ENCODE results near the gene ZNF296.
"Not testable (repeated sequence)": the region's sequence is repeated elsewhere in the genome, so short reads cannot be mapped to it uniquely, and the experiment has no call there.

ZNF296 gene

DNA sequence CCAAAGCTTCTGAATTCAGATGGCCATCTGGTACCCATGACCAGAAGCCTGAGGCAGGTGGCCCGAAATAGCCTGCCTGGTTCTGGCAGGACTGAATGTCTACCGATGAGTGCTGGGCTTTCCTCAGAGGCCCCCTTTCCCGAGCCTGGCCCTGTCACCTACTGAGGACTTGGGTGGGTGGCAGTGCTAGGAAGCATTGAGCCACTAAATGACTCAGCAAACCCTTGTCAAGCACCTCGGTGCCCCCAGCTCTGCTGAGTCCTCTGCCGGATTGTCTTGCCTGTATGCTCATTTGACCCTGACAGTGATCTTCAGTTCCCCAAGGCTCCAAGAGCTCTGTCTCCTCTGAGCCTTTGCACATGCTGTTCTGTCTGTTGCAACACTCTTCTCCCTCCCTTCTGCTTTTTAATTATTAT, 34.6 kb upstream of the ZNF296 start:
- no peak for DNase-seq (ENCODE audit: low read depth in 1 of 2, low spot score in 1 of 2)

DNA sequence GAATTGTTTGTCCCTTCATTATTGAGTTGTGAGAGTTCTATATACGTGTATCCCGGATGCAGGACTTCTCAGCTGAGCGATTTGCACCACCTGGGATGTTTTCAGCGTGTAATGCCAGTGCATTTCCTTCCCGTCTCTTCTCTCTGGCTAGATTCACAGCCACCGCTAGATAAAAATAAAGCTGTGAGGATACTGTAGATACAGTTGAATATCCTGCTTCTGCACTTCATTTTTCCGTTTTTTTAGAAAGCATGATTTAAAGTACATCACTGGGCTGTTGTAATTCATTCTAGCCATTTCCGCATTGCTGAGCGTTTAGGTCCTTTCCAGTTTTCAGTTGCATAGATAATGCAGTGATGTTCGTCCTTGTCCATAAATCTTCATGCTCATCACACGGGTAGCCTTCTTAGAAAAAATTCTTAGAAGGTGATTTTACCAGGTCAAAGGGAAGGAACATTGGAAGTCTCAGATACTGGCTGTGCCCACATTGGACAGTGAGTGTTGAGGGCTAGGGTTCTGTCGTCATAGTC, 31.4 kb upstream of the ZNF296 start:
- no peak for TF ChIP-seq SPI1 (IDR thresholded peaks at IDR 0.05; ENCODE audit: borderline replicate concordance, low read depth)
- no peak for DNase-seq (ENCODE audit: low read depth in 1 of 2, low spot score in 1 of 2)
- H3K27me3 ChIP-seq (ENCODE audit: insufficient read depth, poor library complexity, severe bottlenecking) = no peaks in the 10 kb centered on the region
- H3K27ac ChIP-seq (replicated peaks) = no peak overlapping the region
- H3K4me3 ChIP-seq (replicated peaks; ENCODE audit: insufficient read depth, low read length) = no peak overlapping the region

More for the DNA sequence above, 34.6 kb upstream of the ZNF296 start:
- no peak for TF ChIP-seq GABPA (IDR thresholded peaks at IDR 0.05; ENCODE audit: low read depth)
- TF ChIP-seq POLR2AphosphoS5 (IDR thresholded peaks at IDR 0.05; ENCODE audit: low read depth) = no peak
- TF ChIP-seq, protein P1, sequence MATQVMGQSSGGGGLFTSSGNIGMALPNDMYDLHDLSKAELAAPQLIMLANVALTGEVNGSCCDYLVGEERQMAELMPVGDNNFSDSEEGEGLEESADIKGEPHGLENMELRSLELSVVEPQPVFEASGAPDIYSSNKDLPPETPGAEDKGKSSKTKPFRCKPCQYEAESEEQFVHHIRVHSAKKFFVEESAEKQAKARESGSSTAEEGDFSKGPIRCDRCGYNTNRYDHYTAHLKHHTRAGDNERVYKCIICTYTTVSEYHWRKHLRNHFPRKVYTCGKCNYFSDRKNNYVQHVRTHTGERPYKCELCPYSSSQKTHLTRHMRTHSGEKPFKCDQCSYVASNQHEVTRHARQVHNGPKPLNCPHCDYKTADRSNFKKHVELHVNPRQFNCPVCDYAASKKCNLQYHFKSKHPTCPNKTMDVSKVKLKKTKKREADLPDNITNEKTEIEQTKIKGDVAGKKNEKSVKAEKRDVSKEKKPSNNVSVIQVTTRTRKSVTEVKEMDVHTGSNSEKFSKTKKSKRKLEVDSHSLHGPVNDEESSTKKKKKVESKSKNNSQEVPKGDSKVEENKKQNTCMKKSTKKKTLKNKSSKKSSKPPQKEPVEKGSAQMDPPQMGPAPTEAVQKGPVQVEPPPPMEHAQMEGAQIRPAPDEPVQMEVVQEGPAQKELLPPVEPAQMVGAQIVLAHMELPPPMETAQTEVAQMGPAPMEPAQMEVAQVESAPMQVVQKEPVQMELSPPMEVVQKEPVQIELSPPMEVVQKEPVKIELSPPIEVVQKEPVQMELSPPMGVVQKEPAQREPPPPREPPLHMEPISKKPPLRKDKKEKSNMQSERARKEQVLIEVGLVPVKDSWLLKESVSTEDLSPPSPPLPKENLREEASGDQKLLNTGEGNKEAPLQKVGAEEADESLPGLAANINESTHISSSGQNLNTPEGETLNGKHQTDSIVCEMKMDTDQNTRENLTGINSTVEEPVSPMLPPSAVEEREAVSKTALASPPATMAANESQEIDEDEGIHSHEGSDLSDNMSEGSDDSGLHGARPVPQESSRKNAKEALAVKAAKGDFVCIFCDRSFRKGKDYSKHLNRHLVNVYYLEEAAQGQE (IDR thresholded peaks at IDR 0.05; ENCODE audit: insufficient replicate concordance, low read depth) = no peak
- TF ChIP-seq SPI1 (IDR thresholded peaks at IDR 0.05; ENCODE audit: borderline replicate concordance, low read depth) = no peak
- TF ChIP-seq, protein P2, sequence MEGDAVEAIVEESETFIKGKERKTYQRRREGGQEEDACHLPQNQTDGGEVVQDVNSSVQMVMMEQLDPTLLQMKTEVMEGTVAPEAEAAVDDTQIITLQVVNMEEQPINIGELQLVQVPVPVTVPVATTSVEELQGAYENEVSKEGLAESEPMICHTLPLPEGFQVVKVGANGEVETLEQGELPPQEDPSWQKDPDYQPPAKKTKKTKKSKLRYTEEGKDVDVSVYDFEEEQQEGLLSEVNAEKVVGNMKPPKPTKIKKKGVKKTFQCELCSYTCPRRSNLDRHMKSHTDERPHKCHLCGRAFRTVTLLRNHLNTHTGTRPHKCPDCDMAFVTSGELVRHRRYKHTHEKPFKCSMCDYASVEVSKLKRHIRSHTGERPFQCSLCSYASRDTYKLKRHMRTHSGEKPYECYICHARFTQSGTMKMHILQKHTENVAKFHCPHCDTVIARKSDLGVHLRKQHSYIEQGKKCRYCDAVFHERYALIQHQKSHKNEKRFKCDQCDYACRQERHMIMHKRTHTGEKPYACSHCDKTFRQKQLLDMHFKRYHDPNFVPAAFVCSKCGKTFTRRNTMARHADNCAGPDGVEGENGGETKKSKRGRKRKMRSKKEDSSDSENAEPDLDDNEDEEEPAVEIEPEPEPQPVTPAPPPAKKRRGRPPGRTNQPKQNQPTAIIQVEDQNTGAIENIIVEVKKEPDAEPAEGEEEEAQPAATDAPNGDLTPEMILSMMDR (IDR thresholded peaks at IDR 0.05; ENCODE audit: insufficient read depth, low read length) = no peak
- Histone ChIP-seq H3K4me3 (replicated peaks; ENCODE audit: insufficient read depth, low read length) (no peak overlapping the region), H3K27ac (replicated peaks) (no peak overlapping the region), H3K27me3 (ENCODE audit: insufficient read depth, poor library complexity, severe bottlenecking) (no peaks in the 10 kb centered on the region)

DNA sequence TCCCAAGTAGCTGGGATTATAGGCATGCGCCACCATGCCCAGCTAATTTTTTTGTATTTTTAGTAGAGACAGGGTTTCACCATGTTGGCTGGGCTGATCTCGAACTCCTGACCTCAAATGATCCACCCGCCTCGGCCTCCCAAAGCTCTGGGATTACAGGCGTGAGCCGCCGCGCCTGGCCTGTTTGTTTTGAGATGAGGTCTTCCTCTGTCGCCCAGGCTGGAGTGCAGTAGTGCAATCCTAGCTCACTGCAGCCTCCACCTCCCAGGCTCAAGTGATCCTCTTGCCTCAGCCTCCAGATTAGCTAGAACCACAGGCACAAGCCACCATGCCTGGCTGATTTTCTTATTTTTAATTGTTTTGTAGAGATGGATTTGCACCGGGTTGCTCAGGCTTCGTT, 30.1 kb upstream of the ZNF296 start:
- not testable (repeated sequence) for H3K27me3 ChIP-seq (ENCODE audit: insufficient read depth, poor library complexity, severe bottlenecking); H3K4me3 ChIP-seq (replicated peaks; ENCODE audit: insufficient read depth, low read length); H3K27ac ChIP-seq (replicated peaks); DNase-seq (ENCODE audit: low read depth in 1 of 2, low spot score in 1 of 2)

DNA sequence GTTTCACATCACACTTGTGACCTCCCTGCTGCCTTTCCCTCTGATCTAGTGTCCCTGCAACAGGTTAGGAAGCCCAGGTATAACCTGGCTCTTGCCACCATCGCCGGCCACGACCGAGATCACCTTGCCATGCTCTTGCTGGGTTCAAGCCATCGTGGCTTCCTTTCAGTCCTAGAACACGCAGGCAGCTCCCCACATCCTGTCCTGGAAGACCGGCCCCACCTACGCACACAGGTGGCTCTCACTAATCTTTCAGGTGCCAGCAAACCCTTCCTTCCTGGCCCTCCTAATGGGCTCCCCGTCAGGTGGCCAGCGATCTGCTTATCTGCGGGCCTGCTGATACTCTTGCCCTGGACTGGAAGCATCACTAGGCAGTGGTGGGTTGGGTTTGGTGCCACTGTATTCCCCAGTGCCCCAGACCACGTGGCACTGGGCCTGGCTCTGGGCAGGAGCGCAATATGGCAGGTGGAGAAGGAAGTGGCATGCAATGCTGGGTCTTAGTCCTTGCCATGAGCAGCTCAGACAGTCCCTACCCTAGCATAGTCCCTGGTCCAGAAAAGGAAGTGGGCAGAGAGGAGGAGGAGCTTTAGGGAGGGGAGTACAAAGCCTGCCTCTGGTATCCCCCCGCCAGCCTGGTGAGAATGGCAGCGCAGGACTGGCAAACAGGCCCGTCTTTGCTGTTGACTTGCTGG, 28.5 kb upstream of the ZNF296 start:
- peak in 1 of 2 experiments; percentile 63 for DNase-seq (ENCODE audit: low read depth in 1 of 2, low spot score in 1 of 2)
- TF ChIP-seq GABPA (IDR thresholded peaks at IDR 0.05; ENCODE audit: low read depth) (no peak), SPI1 (IDR thresholded peaks at IDR 0.05; ENCODE audit: borderline replicate concordance, low read depth) (peak; percentile 80), POLR2AphosphoS5 (IDR thresholded peaks at IDR 0.05; ENCODE audit: low read depth) (no peak)
- TF ChIP-seq, protein P1 (IDR thresholded peaks at IDR 0.05; ENCODE audit: insufficient replicate concordance, low read depth) = no peak
- TF ChIP-seq, protein P2 (IDR thresholded peaks at IDR 0.05; ENCODE audit: insufficient read depth, low read length) = no peak
- H3K27ac ChIP-seq (replicated peaks) = no peak overlapping the region
- no peak overlapping the region for H3K4me3 ChIP-seq (replicated peaks; ENCODE audit: insufficient read depth, low read length)
- no peaks in the 10 kb centered on the region for H3K27me3 ChIP-seq (ENCODE audit: insufficient read depth, poor library complexity, severe bottlenecking)

Measured in HL-60 (cell line).